GM19397 (cell line): ENCODE data around the gene C18orf63.
"Not testable (repeated sequence)": the region's sequence is repeated elsewhere in the genome, so short reads cannot be mapped to it uniquely, and the experiment has no call there.

Experiments used
- ATAC-seq: cut with Tn5 transposase; IDR thresholded peaks from one replicate; pipeline ENCODE4 v1.9.1; 2021; ENCODE audit warnings: mild to moderate bottlenecking, moderate library complexity; ENCODE audit not compliant: unreplicated experiment

The C18orf63 gene

DNA sequence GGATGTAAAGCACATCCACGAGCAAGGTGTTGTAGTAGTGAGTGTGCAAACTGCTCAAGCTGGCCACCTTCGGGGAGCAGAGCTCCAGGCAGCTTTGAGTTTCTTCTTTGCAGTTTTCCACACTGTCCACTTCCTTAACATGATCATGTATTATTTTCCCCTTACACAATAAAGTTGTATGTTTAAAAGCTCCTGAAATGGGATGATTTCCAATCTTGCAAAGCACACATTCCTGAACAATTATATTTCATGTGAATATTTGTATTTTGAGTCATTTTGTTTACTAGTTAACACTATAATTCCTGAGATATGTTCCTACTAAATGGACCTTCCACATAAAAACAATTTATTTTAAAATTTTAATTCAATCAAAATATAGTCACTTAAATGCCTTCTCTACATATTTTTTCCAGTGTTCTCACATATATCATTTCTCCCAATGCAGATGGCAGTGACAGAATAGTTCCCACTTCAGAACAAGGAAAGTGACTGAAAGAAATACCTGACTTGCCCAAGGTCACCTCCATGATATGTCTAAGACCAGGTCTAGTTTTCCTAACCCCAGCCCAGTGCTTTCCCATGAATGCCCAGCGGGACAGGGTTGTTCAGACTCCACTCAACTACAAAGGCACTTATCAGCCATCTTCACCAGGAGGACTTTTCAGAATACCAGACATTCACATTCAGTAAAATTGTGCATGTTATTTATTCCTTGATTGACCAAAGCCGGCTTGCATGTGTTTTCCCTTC, 29.4 kb upstream of the C18orf63 start:
- no peak for ATAC-seq

DNA sequence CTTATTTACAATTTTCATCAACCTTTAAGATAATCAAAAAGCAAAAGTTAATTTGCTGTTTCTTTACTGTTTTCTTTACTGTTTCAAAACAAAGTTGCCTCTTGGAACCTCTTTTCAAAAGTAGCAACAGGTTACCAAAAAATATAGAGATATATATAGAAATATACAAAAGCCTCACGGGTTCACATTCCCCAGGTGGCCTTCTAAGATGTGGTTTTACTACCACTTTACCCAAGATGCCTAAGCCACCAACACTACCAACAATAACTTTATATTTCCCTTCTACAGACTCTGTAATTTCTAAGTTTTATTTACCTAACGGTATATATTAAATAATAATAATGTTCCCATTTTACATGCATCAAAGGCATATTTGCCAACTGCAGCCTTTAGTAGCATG, 28.8 kb upstream of the C18orf63 start:
- ATAC-seq, result no peak

DNA sequence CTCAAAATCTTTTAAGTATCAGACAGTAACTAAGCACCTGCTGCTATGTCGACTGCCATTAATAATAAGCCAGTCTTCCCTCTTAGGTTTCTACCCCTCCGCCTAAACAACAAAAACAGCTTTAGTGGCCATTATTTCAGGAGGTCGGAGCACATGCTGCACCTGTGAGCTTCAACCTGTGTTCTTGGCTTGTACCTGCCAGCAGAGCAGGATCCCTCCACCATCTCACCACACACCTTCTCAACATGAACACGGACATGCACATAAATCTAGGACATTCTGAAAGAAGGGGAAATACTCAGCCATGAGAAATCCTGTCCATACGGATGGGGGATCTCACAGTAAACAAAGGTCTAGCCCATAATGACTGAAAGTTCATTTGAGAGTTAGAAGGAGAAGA, 27.6 kb upstream of the C18orf63 start:
- ATAC-seq, result no peak

DNA sequence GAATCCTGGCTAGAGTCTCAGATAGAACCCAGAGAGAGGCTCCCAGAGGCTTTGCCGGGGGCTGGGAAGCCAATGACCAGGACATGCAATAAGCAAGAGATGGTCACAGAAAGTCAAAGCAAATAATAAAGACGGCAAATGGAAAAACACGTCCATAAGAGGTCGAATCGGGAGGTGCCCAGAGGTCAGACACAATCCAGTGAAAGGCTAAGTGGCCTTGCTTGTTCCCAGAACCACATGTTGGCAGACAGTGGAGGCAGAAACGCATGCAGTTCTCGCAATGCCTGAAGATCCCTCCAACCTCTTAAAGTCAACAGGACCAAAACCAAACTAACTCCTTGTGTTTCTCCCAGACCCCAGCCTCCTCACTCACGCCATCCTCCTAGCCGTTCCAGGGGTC, 26.9 kb upstream of the C18orf63 start:
- ATAC-seq, result no peak

DNA sequence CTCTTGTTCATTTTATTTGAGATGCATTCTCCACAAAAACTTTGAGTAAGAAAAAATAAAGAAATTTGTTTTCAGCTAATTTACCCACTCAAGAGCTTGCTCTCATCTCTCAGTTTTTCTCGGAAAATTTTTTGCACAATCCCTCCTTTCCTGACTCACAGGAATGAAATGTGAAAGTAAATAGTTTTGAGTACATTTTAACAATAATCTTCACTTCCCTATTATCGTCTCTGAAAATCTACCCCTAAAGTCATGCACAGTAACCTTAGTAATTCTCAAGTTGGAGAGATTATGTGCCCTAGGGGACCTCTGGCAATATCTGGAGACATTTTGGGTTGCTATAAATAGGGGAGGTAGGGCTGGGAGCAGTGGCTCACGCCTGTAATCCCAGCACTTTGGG, 26.5 kb upstream of the C18orf63 start:
- ATAC-seq, result no peak

DNA sequence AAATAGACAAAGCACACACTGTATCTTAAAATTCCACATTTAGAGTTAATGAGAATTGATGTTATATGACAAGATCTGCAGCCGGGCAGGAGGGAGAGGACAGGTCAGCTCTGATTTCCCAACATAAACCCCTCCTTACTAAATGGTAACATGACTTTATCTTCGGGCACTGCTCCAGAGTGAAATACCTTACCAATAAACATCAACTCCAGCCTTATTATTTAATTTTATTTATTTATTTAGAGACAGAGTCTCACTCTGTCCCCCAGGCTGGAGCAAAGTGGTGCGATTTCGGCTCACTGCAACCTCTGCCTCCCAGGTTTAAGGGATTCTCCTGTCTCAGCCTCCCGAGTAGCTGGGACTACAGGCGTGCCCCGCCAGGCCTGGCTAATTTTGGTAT, 25.6 kb upstream of the C18orf63 start:
- no peak for ATAC-seq

DNA sequence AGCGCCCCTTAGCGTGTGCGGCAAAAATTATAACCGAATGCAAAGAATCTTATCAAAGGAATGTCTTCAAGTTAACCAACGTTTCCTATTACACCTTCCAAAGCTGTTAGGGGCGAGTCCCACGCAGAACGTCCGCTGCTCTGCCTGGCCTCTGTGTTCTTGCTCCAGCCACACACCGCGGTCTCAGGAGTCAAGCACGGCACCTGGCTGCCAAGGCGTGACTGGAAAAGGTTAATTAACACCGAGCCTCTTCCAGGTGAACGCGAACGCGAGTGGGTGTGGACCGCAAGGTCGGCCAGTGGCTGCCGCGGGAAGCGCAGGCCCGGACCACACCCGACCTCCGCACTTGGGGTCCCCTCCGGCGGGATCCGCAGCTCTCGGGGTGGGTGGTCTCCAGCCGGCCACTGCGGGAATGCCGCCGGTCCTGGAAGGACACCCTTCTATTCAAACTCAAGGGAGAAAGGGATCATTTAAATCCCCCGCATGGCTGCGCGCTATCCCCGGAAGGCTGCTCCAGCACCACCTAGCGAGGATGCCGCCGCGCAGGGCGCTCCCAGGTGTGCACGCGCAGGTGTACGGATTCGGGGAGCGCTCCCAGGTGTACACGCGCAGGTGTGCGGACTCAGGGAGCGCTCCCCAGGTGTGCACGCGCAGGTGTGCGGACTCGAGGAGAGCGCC, 24.7 kb upstream of the C18orf63 start:
- no peak for ATAC-seq

DNA sequence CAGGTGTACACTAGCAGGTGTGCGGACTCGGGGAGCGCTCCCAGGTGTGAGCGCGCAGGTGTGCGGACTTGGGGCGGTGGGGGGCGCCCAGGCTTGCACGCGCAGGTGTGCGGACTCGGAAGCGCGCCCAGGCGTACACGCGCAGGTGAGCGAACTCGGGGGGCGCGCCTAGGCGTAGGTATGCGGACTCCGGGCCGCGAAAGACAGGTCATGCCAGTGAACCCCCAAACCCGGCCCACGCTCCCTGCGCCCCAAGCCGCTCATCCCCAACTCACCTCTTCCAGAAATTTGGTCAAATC, 24.2 kb upstream of the C18orf63 start:
- ATAC-seq, result no peak

DNA sequence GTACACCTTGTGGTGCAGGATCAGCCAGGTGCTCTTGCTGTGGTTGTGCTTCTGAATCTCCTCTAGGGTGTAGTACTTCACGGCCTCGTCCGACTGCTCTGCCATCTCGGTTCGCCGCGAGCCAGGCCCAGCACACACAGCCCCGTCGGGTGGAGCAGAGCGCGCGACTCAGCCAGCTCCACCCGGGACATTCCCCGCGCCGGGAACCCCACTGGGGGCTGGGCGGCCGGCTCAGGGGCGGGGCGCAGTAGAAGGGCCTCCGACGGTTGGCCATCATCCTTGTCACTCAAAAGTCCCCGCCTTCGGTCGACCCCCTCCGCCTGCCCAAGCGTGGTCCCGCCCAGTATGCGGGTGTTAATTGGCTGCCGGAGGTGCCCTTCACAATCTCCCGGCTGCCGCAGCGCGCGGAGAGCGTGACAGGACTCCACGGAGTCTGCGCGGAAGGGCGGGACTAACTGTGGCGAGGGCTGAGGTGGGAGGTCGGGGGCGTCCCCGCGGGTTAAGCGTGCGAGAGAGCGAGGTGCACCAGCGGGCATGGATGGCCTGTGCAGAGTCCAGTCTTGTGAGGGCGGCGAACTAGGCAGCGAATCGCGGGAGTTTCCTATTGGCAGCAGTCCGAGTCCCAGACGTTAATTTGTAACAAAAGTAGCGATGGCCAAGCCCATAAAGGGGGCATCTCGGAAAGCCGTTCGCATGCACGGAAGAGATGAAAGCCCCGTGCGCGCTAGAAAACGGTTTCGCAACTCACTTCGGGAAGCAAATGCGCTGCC, 23.7 kb upstream of the C18orf63 start, which contains the start of gene CYB5A:
Gene CYB5A, minus strand, starts transcription at position 193 of the 770 bp plus-strand sequence. Its CDS starts 88 bp downstream, at position 105.
- peak; percentile 99 for ATAC-seq

DNA sequence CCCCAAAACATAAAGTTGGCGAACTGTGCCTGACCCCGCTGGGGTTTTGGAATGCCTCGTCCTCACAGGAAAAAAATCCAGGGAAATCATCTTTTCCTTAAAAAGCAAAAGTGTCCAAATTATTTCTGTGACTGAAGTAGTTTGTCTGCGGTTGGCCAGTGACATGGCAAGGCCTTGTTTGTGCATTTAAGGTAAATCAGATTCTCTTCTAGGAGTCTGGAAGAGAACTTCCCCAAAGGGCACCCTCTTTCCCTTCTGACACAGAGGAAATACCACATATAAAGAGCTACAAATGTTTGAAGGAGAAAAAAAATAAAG, 23.1 kb upstream of the C18orf63 start:
- ATAC-seq, result no peak

DNA sequence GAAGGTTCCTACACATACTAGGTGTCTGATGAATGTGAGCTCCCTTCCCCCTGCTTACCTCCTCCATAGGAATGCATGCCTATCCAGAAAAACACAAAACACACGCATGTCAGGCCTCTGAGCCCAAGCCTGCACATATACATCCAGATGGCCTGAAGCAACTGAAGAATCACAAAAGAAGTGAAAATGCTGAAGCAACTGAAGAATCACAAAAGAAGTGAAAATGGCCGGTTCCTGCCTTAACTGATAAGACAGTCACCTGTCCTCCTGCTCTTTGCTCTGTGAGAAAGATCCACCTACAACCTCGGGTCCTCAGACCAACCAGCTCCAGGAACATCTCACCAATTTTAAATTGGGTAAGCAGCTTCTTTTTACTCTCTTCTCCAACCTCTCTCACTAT, 22.7 kb upstream of the C18orf63 start:
- ATAC-seq, result not testable (repeated sequence)

DNA sequence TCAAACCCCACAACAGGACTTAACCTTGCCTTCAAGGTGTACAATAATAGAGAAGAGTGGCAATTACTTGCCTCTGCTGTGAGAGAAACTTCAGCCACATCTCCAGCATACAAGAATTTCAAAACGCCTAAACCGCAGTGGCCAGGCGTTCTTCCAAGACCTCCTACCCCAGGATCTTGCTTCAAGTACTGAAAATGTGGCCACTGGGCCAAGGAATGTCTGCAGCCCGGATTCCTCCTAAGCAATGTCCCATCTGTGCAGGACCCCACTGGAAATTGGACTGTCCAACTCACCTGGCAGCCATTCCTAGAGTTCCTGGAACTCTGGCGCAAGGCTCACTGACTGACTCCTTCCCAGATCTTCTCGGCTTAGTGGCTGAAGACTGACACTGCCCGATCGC, 21.1 kb upstream of the C18orf63 start:
- ATAC-seq, result no peak

DNA sequence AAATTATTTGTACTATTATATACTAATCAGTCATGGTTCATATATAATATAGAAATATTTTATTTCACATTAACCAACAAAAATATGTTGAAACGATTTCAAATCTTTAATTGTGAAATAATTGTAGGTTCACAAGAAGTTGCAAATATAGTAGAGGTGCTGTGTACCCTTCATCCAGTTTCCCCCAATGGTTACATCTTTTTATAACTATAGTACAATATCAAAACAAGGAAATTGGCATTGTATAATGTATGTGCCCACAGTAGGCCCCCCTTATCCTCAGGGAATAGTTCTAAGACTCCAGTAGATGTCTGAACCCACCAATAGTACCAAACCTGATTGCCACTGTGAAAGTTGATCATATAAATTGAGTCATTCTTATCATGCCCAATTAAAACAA, 16.5 kb upstream of the C18orf63 start:
- no peak for ATAC-seq

DNA sequence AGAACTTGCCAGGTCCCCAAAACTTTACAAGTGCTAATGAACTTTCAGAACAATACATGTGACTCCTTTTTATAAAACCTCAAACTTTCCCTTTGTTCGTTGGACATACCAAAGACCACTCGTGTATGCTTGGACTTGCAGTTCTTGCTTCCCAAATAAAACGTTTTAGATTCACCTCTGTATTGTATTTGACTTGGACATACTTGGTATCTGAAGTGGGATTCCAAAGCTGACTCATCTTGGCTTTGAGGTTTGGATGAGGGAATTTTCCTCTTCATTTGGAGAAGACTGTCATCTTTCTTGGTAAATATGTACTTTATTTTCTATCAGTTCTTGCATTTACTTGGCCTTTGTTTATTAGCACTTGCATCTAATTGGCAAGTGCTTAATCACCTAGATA, 15.9 kb upstream of the C18orf63 start:
- no peak for ATAC-seq

DNA sequence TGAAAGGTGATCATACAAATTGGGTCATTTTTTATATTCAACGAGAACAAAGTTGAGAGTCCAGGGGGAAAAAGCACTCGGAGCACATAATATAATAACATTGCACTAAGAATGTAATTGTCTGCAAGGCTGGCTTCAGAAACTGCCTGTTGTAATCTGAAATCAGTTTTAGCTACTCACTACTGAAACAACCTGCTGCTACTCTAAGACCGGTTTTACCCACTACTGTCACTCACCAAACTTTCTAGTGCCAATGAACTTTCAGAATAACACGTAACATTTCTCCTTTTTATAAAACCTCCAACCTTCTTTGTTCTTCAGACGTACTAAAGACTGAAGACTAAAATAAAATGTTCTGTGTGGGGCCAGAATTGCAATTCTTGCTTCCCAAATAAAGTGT, 12.3 kb upstream of the C18orf63 start:
- ATAC-seq, result no peak

DNA sequence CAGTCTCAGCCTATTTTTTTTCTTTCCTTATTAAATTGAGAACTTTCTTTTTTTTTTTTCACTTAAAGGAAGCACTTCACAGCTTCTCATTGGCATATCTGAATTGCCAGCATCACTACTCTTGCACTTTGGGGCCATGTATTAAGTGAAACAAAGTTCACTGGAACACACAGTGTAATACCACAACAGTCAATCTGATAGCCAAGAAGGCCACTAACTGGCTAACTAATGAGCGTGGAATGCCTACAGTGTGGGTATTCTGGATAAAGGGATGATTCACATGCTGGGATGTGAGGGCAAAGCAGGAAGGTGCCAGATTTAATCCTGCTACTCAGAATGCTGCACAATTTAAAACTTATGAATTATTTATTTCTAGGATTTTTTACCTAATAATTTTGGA, 11.7 kb upstream of the C18orf63 start:
- ATAC-seq, result no peak

DNA sequence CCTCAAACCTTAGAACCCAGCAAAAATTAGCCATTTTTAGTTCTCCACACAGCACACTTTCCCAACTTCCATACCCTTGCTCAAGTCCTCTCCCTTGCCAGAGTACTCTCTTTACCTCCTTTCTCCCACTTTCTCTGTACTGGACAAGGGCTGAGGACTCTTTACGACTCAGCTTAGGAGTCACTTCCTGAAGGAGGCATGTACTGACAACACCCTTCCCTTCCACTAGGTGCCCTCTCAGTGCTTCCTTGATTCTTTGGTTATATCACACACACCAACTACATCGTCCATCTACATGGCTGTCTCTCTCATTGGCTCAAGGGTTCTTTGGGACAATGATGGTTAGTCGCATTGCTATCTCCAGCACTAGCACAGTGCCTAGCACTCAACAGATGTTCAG, 5.2 kb upstream of the C18orf63 start:
- ATAC-seq, result peak; percentile 86

DNA sequence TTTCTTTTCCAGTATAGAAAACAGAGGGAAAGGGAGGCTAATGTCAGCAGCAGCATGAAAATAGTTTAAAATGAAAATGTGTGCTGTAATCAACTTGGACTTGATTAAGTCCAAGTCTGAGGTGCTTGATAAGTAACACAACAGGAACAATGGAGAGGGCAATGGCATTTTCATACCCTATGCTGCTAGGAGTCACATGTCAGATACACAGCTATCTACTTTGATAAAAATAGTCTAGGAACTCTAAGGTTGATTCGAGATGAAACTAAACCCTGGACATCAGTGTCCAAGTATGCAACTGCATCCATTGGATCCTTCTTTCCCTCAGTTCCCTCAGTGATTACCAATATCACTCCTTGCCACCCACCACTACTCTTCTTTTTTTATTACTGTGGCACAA, 4.6 kb upstream of the C18orf63 start:
- ATAC-seq, result no peak

DNA sequence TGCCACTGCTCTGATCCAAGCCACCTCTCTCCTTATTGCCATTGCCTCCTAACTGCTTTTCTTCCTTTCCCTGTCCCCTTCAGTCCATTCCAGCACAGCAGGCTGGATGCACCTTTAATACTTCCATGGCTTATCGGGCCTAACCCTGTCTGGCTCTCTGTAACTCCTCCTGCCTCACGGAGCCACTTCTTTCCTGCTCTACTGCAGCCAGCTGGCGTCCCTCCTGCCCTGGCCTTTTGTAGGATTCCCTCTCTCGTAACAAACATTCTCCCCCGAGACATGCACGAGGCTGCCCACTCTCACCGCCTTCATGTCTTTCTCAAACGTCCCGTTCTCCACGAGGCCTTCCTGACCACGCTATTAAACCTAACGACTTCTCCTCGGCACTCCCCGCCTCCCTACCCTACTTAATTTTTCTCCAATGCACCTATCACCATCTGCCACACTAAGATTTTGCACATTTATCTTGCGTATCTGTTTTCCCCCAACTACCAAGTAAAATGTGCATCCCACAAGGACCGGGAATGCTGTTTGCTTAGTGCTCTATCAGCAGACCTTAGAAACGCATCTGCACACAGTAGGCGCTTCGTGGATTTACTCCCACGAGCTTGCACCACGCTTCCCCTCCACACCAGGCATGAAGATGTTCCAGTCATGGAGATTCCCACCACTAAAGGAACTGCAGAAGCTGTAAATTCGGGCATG, 728 bp upstream of the C18orf63 start:
- no peak for ATAC-seq

DNA sequence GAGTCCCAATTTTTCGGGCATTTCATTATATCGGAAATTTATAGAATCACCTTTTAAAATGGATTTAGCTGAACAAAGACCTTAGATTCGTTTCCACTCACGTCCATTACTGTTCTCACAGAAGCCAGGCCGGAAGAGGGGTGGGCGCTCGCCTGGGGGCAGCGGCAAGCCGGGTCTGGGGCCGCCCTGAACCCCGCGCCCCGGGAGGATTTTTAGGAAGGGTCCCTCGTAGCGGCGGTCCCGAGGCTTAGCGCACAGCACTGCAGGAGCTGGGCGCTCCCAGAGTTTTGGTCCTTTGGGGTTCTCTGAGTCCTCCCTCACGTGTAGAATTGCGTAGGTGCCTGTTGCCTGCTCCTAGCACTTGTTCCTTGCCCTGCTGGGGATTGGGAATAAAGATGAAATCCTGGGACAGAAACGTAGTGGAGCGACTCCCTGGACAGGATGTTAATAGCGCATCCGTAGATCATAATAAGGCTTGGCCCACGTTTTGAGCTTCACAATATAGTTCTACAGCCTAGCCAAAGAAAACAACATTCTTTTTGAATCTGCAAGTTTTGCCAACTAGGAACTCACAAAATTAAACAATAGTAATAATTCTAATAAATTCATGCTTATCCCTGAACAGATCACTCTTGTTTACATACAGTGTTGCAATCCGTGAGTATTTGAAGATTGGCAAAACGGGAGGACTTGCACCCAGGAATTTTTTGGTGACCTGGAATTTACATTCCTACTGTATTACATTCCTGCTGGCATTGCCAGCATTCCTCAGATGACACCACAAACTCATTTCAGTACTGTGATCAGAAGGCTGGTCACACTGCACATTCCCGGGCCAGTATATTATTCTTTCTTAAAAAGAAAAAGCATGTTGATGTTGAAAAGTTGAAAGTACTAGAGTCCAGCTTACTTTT, 875 bp downstream of the C18orf63 start:
- no peak for ATAC-seq

DNA sequence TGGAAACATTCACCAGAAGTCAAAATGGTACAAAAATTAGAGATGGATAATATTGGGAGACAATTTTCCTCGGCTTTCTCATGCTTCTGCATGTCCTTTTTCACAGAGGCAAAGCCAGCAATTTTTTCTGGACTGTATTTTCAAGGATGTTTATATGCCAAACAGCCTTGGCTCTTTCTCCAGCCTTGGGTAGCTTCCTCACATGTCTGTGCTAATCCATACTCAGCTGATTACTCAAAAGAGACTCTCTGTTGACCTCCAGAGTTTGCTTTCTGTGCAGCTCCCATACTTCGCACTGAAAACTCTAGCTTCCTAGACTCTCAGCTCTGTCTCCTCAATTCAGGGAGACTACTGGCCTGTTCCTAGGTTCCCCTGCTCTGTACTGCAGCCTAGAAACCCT, 10.6 kb downstream of the C18orf63 start:
- no peak for ATAC-seq
